ENCODE measurements around the gene NOTCH4.
"Not testable (repeated sequence)": the region's sequence is repeated elsewhere in the genome, so short reads cannot be mapped to it uniquely, and the experiment has no call there.

The NOTCH4 gene

DNA sequence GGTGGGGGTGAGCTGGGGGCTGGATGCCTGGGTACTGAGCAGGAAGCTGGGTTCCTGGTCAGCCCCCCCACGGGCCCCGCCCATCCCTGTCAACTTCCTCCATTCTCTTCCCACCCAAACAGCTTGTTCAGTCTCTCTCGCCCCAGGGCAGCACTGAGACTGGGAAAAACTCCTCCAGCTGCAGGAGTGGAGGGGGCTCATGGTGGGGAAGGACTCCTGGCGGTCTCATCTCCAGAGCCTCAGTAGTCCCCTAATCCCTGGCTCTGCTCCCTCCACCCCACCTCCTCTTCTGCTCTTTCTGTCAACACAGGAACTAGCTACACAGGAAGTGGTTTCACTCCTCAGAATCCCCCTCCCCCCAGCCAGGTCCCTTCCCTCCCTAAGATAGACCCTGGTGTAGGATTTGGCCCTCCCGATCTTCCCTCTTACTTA is 31.2 kb downstream of the NOTCH4 start, which contains the start of gene GPSM3:
TSS of gene GPSM3 (minus strand) at position 36 of the 432 bp plus-strand sequence. CDS start 130 bp downstream, outside the sequence.
- peak in 4 of 5 donors; percentile 33 to 78 (median 48) for DNase-seq

DNA sequence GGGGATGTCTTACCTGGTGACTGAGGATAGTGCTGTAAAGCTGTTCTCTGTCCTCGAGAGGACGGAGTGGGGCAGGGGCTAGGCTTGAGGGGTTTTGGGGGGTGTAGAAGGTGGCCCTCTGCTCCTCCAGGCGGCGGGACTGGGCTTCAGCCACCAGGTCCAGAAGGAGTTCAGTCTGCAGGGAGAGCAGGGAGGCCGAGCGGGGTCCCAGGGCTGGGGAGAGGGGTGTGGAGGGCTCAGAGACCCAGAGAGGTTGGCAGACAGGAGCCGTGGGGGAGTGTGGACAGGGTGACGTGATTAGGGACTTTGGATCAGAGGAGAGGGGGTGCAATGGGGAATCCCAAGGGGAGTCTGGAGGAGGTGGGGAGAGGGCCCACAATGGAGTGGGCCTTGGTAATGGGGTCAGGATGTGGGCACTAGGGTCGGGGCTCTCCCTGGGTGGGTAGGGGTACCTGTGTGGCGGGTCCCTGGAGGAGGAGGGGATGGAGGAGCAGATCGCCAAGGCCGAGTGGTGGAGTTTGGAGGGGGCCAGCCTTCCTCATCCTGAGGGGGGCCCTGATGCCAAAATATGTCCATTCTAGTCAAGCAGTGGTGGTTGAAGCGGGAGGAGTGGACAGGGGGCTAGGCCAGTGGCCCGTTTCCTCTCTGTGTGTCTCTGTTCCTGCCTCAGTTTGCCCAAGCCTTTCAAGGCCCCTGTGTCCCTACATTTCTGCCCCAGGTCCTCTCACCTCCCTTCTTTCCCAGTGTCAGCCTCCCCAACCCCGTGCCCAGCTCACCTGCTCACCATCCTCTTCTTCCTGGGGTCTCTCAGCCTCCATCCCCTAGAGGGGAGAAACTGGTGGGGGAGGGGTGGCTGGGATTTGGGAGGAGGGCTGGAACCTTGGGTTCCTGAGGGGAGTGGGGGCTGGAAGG is 31.9 kb downstream of the NOTCH4 start:
- DNase-seq: no peak

DNA sequence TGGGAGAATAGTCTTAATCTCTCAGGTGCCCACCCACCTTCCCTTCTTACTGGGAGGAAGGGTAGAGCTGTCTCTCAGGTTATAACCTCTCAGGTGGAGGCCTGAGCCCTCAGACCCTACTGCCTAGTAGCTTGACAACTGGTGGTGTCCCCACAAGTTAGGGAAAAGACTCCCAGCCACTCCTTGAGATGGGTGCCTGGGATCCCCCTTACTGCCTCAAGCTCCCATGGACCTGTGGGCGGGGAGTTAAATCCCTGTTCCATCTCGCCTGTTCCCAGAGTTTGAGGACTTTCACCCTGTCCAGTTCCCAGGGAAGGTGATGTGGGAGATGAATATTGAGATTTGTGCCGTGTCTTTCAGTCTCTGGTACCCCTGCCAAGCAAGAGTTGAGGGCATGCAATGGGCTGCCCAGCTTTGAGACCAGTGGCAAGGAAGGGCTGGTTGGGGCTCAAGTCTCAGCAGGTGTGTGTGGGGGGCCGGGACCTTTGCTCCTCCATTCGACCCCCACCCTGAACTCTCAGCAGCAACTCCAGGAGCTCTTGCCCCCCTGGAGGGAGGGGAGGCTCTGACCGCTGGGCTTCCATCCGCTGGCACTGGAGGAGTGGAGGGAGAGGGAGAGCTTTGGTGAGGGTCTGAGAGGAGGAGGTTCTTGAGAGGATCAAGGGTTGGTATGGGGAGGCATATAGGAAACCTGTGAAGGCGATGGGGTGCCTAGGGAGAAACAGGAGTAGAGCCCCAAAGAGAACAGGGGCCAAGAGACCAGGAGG is 32.8 kb downstream of the NOTCH4 start:
- DNase-seq: no peak

DNA sequence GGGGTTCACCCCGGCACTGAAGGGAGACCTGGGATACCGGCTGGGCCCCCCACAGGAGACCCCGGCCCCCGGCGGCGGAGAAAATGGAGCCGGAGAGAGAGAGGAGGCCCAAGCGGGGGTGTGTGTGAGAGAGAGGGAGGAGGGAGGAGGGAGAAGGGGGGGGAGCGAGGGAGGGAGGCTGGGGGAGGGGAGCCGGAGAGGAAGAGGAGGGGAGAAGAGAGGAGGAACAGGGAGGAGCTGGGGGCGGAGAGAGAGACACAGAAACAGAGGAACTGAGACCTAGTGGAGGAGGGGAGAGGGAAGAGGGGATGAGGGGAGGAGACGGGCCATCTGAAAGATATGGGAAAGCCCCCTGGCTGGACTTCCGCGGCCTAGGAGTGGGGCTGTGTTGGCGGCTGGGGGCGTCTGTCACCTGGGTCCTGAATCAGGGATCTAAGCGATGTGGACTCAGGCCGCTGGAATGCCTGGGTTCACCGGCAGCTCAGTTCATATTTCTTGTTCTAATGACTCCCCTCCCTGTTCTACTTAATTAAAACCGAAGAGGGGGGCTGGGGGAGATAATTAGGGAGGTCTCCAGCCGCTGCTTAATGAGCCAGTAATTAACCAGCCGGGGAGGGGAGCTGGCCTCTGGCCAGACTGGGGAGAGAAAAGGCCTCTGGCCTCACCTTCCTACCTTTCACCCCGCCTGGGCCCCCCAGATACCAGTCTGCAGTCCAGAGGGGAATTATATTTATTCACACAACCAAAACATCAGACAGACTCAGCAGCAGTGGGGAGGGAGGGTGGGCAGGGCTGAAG is 33.6 kb downstream of the NOTCH4 start, which contains the start of gene PBX2:
TSS of gene PBX2 (minus strand) at position 149 of the 798 bp plus-strand sequence. CDS start 287 bp downstream, outside the sequence.
- peak; percentile 65 to 91 (median 70) for DNase-seq

DNA sequence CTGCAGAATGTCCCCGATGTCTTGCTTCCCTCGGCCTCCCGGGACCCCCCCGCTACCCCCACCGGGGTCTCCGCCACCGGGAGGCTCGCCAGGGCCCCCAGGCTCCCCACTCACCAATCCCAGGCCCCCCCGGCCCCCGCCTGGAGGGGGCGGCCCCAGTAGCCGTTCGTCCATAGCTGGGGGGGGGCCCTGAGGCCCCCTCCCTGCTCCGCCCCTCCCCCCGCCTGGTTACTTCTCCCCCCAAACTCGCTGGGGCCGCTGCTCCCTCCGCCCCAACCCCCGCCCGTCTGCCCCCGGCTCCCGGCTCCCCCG is 34.2 kb downstream of the NOTCH4 start:
- DNase-seq: no peak

DNA sequence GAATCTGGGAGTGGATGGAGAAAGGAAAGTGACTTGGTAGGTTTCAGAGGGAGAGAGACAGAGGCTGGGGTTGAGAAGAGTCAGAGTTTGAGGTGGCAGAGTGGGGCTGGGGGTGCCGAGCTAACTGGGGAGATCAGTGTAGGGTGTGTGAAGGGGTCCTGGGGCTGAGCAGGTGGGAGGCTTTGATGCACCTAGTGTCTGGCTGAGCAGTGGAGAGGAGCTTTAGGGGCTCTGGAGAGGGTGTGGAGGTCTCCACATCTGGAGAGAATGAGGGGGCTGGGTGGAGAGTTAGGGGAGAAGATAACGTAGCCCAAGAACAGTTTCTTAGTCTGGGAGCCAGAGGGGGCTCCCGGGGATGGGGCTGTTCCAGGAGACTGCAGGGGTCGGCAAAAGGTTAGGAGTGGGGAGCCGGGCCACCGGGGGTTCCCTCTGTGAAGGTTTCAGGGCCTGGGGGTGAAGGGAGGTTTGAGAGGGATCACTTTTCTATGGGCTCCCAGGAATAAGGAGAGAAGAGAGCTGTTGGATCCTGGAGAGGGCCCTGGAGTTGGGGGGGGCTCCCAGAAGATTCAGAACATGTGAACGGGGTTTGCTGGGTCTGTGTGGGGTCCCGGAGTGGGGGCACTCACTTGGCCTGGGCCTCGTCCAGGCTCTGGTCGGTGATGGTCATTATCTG is 34.7 kb downstream of the NOTCH4 start:
- DNase-seq: no peak

DNA sequence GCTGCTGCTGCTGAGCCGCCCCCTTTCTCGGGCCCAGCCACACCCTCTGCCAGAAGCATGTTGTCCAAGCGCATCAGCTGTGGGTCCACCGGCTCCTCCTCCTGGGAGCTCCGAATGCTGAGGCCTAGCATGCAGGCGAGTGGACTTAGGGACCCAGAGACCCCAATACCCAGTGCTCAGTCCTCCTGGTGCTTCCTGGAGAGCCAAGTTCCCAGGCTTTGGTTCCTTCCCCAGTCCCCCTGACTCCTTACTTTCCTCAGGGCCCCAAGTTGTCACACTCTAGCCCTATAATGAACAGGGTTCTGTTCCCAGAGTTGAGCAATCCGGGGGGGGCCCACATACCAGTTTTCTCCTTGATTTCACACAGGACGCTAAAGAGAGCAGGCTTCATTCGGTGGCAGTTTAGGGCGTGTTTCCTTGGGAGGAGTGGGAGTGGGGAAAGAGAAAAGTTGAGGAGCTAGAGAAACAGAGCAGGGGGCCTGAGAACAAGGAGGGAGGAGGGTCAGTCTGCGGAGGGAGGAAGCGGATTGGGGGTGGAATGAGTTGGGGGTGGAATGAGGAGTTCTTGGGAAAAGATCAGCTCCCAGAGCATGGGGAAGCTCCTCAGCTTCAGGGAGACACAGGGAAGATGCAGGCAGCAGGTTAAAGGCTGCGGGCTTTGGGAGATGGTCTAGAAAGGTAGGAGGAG is 35.3 kb downstream of the NOTCH4 start:
- DNase-seq: no peak

DNA sequence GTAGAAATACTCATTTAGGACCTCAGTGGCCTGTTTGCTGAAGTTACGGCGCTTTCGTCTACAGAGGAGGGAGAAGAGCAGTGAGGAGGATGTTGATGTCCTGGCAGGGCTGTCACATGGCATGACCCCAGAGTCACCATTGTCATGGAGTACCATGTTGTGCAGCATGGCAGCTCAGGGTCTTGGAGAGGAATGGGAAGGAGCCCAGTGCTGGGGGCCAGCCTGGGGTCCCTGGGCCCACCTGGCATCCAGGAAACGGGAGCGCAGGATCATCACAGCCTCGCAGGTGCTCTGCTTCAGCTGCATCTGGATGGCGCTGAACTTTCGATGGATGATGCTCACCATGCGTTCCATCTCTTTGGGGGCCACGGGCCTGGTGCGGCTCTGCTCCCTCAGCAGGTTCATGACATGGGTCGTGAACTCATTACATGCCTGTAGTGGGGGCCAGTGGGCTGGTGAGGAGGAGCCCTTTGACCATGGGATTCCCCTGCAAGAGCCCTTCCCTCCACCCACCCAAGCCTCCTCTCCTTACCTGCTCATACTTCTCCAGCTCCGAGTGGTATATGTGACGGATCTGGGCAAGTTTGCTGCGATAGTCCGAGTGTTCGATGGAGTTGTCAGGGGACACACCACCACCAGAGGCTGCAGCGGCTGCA is 36.0 kb downstream of the NOTCH4 start:
- DNase-seq: not testable (repeated sequence)

DNA sequence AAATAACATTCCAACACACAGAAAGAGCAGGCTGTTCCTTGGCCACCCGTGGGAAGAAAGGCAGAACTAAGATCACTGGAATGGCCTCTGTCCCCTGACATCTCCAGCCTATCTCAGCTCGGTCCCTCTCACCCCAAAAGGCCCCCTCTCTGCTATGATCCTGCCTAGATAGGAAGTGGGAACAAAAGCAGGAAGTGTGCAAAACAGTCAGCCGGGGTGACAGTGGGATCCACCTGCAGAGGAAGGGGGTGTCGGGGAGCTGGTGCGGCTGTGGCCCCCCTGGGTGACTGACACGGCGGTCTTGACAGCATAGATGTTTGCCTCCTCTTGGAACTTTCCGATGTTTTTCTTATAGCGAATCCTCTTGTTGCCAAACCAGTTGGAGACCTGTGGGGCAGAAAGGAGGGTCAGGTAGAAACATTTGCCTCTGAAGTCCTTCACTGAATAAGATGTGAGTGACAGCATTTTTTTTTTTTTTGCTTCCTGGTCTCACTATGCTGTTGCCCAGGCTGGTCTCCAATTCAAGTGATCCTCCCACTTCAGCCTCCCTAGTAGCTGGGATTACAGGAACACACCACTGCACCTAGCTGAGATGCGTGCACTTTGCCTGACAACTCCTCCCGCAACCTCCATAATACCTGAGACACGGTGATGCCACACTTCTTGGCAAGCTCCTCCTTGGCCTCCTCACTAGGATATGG is 36.7 kb downstream of the NOTCH4 start:
- DNase-seq: no peak

DNA sequence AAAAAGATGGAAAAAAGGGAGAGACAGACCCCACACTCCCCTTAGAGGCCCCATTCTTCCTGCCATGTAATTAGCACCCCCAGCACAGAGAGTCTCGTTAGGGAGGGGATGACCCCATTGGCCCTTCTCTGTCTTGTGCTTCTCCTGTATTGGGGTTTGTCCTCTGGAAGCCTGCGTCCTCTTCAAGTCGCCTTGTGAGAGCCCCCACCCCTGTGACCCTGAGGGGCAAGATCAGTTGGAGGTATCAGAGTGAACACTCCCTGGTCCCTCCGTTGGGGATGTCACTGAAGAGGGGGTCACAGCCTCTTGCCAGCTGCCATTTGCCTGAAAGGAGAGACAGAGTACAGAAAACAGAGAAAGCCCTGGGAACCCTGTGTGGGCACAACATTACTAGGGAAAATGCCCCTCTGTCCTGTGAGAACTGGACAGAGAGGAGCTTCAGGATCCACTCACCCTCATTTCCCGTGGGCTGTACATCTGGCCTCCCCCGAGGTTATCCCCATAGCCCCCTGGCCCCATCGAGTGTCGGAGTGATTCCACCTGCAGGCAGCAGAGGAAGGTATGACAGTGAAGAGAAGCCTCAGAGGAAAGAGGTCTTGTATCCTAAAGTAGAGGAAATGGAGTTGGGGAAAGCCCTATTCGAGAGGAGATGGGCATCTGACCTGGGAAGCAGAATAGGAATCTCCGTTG is 37.6 kb downstream of the NOTCH4 start:
- not testable (repeated sequence) for DNase-seq

DNA sequence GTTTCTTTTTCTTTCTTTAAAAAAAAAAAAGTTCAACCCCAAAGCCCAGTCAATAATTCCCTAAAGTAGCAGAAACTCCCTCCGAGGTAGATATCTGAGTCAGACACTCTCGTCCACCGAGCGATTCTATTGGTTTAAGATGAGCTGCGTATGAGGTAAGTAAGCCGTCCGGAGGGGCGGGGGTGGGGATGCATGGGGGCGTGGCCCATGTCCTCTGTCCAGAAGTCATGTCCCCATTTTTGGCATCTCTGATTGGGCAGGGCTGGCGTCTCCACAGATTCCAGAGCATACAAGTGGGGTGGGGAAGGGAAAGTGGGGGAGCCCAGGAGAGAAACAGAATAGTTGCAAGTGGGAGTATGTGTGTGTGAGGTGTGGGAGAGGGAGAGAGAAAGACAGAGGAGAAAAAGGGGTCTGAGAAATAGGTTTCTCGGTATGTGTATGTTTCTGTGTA is 38.2 kb downstream of the NOTCH4 start:
- DNase-seq: peak; percentile 34 to 78 (median 45)

DNA sequence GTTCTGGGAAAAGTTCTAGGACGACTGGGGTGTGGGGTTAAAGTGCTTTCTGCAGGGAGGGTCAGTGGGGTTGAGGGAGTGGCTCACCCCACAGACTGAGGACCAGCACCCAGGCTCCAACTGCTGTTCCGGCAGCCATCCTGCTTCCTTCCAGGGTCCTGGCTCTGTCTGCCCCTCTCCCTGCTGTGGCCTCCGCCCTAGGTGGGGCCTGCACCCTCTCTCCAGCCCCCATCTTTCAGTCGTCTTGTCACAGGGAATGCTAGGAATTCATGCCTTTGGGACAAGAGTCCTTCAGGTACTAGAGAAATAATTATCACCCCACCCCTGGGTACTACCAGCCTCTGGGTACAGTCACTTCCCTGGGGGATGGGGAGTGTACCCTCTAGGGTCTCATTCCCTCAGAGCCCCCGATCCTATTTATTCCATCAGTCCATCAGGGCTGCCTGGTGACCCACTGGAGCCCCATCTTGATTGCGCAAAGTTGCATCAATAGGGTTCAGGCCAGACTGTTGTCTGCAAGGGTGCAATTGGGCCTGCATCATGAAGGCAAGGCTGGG is 39.7 kb downstream of the NOTCH4 start, which contains the start of gene AGER:
TSS of gene AGER (minus strand) at position 170 of the 557 bp plus-strand sequence. CDS start at position 139, 31 bp downstream.
- no peak for DNase-seq

DNA sequence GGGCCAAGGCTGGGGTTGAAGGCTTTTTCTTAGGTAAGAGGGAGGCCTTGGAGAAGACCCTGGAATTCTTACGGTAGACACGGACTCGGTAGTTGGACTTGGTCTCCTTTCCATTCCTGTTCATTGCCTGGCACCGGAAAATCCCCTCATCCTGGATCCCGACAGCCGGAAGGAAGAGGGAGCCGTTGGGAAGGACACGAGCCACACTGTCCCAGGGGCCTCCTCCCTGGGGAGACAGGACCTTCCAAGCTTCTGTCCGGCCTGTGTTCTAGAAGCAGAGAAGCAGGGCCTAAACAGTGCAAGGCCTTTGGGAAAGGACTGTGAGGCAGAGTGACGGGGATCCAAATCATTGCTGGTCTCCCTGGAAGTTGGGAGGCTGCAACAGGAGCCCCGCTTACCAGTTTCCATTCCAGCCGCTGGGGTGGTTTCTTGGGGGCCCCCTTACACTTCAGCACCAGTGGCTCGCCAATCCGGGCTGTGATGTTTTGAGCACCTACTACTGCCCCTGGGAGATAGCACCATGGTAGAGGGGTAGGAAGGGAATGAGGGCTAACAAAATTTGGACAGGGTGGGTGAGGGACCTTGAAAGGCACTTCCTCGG is 40.3 kb downstream of the NOTCH4 start:
- no peak for DNase-seq

DNA sequence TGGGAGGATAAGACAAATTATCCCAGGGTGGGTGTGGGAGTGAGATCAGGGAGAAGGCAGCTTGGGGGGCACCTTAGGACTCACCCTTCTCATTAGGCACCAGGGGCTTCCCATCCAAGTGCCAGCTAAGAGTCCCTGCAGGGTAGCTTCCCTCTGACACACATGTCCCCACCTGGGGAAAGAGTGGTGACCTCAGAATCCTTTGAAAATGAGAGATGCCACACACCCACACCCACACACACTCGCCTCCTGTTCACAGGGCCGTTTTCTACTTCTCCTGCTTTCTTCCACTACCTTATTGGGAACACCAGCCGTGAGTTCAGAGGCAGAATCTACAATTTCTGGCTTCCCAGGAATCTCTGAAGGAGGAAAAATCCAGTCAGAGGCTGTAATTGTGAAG is 40.8 kb downstream of the NOTCH4 start:
- DNase-seq: no peak

DNA sequence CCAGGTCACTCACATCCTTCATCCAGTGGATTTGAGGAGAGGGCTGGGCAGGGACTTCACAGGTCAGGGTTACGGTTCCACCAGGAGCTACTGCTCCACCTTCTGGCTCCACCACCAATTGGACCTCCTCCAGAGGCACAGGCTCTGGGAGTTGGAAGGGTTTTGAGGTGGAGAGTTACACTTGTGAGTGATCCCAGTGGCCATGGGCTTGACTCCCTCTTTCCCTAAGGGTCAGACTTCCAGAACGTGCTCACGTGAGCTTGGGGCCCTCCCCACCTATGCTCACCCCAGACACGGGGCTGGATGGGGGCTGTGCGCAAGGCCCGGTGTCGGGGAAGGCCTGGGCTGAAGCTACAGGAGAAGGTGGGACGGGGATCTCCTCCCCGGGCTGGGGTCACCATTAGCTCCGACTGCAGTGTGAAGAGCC is 41.3 kb downstream of the NOTCH4 start:
- DNase-seq: no peak

DNA sequence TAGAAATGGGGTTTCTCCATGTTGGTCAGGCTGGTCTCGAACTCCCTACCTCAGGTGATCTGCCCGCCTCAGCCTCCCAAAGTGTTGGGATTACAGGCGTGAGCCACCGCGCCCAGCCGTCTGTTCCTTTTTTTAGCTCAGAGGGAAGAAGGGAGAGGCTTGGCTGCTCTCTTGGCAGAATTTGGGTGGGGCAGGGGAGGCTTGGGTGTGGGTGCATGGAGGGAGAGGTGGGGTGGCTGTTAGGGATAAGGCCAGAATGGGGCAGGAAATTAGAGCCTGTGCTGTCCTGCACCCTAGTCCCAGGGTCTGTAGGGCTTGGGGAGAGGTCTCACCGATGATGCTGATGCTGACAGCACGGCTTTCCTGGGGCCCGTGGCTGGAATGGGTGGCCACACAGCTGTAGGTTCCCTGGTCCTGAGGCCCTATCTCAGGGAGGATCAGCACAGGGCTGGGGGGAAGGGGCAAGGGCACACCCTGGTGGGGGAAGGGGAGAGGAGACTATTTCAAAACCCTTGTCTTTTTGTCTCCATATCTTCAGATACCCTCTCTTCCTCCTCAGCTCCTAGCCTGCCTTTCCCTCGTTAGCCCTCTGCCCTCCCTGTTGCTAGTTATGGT is 41.8 kb downstream of the NOTCH4 start:
- DNase-seq: no peak

DNA sequence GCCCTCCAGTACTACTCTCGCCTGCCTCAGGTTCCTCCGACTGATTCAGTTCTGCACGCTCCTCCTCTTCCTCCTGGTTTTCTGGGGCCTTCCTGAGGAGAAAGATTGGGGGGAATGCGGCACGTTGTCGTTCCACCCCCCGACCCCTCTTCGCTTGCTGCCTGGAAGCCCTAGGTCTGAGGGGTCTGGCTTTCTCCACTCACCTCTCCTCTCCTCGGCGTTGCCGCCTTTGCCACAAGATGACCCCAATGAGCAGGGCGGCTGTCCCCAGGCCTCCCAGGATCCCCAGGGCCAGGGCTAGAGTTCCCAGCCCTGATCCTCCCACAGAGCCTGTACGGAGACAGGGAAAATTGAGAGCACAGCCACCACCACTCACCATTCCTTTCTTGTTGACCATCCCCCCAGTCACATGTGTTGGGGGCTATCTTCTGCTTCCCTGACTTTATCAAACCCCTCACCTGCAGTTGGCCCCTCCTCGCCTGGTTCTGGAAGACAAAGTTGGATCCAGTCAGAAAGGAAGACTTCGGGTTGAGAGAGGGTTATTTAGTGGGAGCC is 42.6 kb downstream of the NOTCH4 start:
- no peak for DNase-seq
